HUES48 (cell line): ENCODE measurements around the gene WDR27.
"Not testable (repeated sequence)": the region's sequence is repeated elsewhere in the genome, so short reads cannot be mapped to it uniquely, and the experiment has no call there.

Experiments used
- H3K27ac ChIP-seq: one replicate; pipeline ENCODE4 v1.7.0; 2013; ENCODE audit warnings: low read depth, low read length, inconsistent platforms
- H3K27me3 ChIP-seq: 2 replicates; pipeline ENCODE4 v1.6.1; 2013; ENCODE audit warnings: mild to moderate bottlenecking, low read length; ENCODE audit not compliant: control insufficient read depth, insufficient read depth
- H3K36me3 ChIP-seq: 2 replicates; pipeline ENCODE4 v1.6.1; 2013; ENCODE audit warnings: low read length; ENCODE audit not compliant: control insufficient read depth, insufficient read depth
- H3K4me1 ChIP-seq: 2 replicates; pipeline ENCODE4 v1.6.1; 2013; ENCODE audit warnings: mild to moderate bottlenecking, low read length; ENCODE audit not compliant: control insufficient read depth, insufficient read depth
- H3K4me3 ChIP-seq: 2 replicates; pipeline ENCODE4 v1.5.1; 2013; ENCODE audit warnings: mild to moderate bottlenecking, low read depth, low read length
- H3K9ac ChIP-seq: 2 replicates; pipeline ENCODE4 v1.6.1; 2013; ENCODE audit warnings: mild to moderate bottlenecking, low read depth, low read length, moderate library complexity
- H3K9me3 ChIP-seq: 2 replicates; pipeline ENCODE4 v1.6.1; 2013; ENCODE audit warnings: low read length; ENCODE audit not compliant: control insufficient read depth, insufficient read depth

The WDR27 gene

DNA sequence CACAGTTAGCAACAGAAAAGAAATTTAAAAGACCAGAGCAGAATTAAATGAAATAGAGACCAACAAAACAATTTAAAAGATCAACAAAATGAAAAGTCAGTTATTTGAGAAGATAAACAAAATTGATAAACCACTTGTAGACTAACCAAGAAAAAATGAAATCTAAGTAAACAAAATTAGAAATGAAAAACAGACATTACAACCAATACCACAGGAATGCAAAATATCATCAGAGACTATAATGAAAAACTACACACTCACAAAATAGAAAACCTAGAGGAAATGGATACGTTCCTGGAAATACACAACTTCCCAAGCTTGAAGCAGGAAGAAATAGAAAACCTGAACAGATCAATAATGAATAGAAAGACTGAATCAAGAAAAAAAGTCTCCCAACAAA, 97.8 kb downstream of the WDR27 start:
- Histone ChIP-seq H3K9ac (no peak overlapping the region), H3K4me3 (no peak overlapping the region), H3K9me3 (no peaks in the 10 kb centered on the region), H3K36me3 (peaks cover 10% of the 10 kb centered on the region; the same call in 1 of the 2 replicates), H3K27ac (no peak overlapping the region), H3K4me1 (no peaks in the 10 kb centered on the region), H3K27me3 (no peaks in the 10 kb centered on the region)

DNA sequence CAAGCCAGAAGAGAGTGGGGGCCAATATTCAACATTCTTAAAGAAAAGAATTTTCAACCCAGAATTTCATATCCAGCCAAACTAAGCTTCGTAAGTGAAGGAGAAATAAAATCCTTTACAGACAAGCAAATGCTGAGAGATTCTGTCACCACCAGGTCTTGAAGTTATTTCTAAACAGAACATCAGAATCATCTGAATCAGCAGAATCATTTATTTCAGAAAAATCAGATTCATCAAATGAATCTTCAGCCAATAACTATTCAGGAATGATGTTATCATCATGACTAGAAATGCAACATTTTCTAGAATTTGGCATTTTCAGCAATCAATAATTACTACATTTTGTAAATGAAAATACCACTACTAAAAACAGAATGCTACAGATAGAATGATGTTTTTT, 100.7 kb downstream of the WDR27 start:
- H3K9me3 ChIP-seq, H3K4me1 ChIP-seq, H3K4me3 ChIP-seq, H3K27me3 ChIP-seq, H3K27ac ChIP-seq, H3K9ac ChIP-seq: not testable (repeated sequence)
- peaks cover 10% of the 10 kb centered on the region; the same call in 1 of the 2 replicates for H3K36me3 ChIP-seq

GRCh38 chr6:169592558-169592957, 109.3 kb downstream of the WDR27 start:
- no peaks in the 10 kb centered on the region for H3K9me3 ChIP-seq
- no peaks in the 10 kb centered on the region for H3K4me1 ChIP-seq
- no peak overlapping the region for H3K4me3 ChIP-seq
- H3K9ac ChIP-seq: no peak overlapping the region
- H3K27ac ChIP-seq: no peak overlapping the region
- H3K27me3 ChIP-seq: no peaks in the 10 kb centered on the region
- H3K36me3 ChIP-seq: no peaks in the 10 kb centered on the region

- Histone ChIP-seq H3K4me1 (no peaks in the 10 kb centered on the region), H3K27me3 (no peaks in the 10 kb centered on the region), H3K9ac (no peak overlapping the region), H3K36me3 (no peaks in the 10 kb centered on the region), H3K4me3 (no peak overlapping the region), H3K9me3 (no peaks in the 10 kb centered on the region), H3K27ac (no peak overlapping the region)
Measured at GRCh38 chr6:169591616-169592015, 110.2 kb downstream of the WDR27 start.

DNA sequence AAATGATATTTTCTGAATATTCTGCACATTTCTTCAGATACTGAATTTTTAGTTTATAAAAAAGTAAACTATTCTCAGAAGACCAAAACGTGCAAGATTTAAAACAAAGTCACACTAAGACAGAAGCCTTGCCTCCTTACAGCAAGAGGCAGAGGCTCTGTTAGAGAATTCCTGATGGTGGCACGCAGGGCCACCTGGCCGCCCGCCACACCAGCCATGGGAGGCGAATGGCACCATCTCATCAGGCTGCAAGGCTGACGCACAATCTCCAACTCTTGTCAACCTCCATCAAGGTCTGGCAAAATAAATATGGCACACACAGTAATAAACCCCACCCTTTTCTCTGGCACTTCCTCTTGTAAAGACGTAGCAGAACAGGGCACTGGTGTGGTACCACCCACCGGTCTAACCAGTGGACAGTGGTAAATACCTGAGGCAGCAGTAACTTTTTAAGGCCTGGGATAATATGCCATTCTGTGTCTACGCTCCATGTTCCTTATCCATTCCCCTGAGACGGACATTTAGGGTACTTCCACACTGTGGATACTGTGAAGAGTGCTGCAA, 111.4 kb downstream of the WDR27 start:
- Histone ChIP-seq H3K9me3 (no peaks in the 10 kb centered on the region), H3K9ac (no peak overlapping the region), H3K4me3 (no peak overlapping the region), H3K4me1 (no peaks in the 10 kb centered on the region), H3K36me3 (no peaks in the 10 kb centered on the region), H3K27me3 (no peaks in the 10 kb centered on the region), H3K27ac (no peak overlapping the region)

- H3K9me3 ChIP-seq: no peaks in the 10 kb centered on the region
- no peaks in the 10 kb centered on the region for H3K36me3 ChIP-seq
- no peak overlapping the region for H3K27ac ChIP-seq
- no peak overlapping the region for H3K4me3 ChIP-seq
- H3K4me1 ChIP-seq: no peaks in the 10 kb centered on the region
- H3K9ac ChIP-seq: no peak overlapping the region
- H3K27me3 ChIP-seq: no peaks in the 10 kb centered on the region
Measured at GRCh38 chr6:169589699-169590257, 112.1 kb downstream of the WDR27 start.

DNA sequence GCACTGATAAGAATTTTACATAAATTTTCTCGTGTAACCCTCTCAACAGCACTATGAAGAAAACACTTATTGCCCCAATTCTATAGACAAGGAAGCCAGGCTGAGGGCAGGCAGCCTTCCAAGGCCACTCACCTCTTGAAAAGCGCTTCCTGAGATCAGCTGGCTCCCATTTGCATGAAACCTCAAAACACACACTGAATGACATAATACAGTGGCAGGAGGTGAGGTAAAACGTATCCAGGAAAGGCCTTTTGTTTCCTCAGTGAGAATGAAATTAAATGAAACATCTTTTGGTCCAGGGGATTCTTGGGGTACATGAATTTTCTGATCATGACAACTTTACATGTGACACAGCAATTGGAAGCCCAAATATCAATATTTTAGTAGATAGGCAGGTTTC, 112.5 kb downstream of the WDR27 start:
- no peaks in the 10 kb centered on the region for H3K27me3 ChIP-seq
- H3K27ac ChIP-seq: no peak overlapping the region
- no peaks in the 10 kb centered on the region for H3K36me3 ChIP-seq
- H3K9ac ChIP-seq: no peak overlapping the region
- no peaks in the 10 kb centered on the region for H3K9me3 ChIP-seq
- no peaks in the 10 kb centered on the region for H3K4me1 ChIP-seq
- H3K4me3 ChIP-seq: no peak overlapping the region

DNA sequence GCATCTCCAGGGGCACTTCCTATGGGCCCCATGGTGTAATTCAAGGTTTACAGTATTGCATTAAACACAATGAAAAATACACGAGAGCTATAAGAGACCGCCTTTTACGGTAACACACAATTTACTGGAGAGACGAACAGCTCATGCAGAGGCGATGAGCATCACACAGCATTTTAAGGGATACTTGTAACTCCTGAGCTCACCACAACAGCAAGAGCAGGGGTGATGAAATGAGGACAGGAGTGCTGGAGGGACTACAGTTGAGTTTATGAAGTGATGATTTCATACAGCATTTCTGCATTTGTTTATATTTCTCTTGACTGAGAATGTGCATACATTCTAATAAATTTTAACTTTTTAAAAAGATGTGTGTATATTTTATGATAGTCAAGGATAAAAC, 113.9 kb downstream of the WDR27 start:
- Histone ChIP-seq H3K9me3 (no peaks in the 10 kb centered on the region), H3K9ac (no peak overlapping the region), H3K27ac (no peak overlapping the region), H3K36me3 (no peaks in the 10 kb centered on the region), H3K27me3 (no peaks in the 10 kb centered on the region), H3K4me3 (no peak overlapping the region), H3K4me1 (no peaks in the 10 kb centered on the region)

- H3K4me3 ChIP-seq: no peak overlapping the region
- no peak overlapping the region for H3K27ac ChIP-seq
- no peaks in the 10 kb centered on the region for H3K27me3 ChIP-seq
- no peaks in the 10 kb centered on the region for H3K9me3 ChIP-seq
- H3K9ac ChIP-seq: no peak overlapping the region
- H3K36me3 ChIP-seq: no peaks in the 10 kb centered on the region
- 0 out of 2 replicates have a peak, but pooled peaks cover 8% of the 10 kb centered on the region for H3K4me1 ChIP-seq
Measured at GRCh38 chr6:169583886-169584541, 117.8 kb downstream of the WDR27 start.

DNA sequence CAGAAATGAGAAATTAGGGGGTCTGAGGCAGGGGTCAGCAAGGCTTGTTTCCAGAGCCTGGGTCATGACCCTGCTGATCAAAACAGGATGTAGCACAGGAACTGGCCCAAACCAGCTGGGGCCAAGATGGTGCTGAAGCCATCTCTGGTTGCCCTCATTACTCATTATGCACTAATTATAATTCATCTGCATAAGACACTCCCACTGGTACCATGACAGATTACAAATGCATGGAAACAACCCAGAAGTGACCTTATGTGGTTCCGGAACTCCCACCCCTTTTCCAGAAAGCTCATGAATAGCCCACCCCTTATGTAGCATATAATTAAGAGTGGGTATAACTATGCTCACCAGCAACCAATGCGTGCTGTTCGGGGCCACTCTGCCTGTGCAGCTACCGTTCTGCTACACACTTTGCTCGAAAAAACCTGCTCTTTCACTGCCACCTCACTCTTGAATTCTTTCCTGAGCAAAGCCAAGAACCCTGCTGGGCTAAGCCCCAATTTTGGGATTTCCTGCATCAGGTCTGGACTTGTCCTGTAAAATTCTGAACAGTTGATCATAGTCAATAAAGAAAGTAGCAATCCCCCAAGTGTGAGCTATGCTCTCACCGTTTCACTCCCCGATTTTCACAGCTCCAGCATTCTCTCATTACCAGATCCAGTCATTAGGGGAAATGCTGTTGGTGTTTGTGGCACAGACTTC, 122.3 kb downstream of the WDR27 start:
- H3K36me3 ChIP-seq: no peaks in the 10 kb centered on the region
- H3K4me3 ChIP-seq: no peak overlapping the region
- no peak overlapping the region for H3K9ac ChIP-seq
- H3K4me1 ChIP-seq: 0 out of 2 replicates have a peak, but pooled peaks cover 8% of the 10 kb centered on the region
- H3K9me3 ChIP-seq: no peaks in the 10 kb centered on the region
- no peak overlapping the region for H3K27ac ChIP-seq
- no peaks in the 10 kb centered on the region for H3K27me3 ChIP-seq

GRCh38 chr6:169577974-169578373, 123.9 kb downstream of the WDR27 start:
- Histone ChIP-seq H3K27ac (no peak overlapping the region), H3K27me3 (no peaks in the 10 kb centered on the region), H3K9me3 (no peaks in the 10 kb centered on the region), H3K36me3 (no peaks in the 10 kb centered on the region), H3K9ac (no peak overlapping the region), H3K4me3 (no peak overlapping the region), H3K4me1 (0 out of 2 replicates have a peak, but pooled peaks cover 8% of the 10 kb centered on the region)
